Natural killer cell (primary cell): ENCODE results near the gene GSTM2. TPM values are rescaled to one million over a fixed set of nuclear protein-coding genes. Genes with fewer than 3 reads are reported as not detected.
"Not testable (repeated sequence)": the region's sequence is repeated elsewhere in the genome, so short reads cannot be mapped to it uniquely, and the experiment has no call there.

Source experiments
- ATAC-seq, 3 donors: fragments of 150-1000 bp in 2 of 3; fragments of 200-7000 bp in 1 of 3; cut with Tn5 transposase; 1 replicate in 1 of 3; 2 replicates in 2 of 3; pipeline ENCODE4 v1.10.0; 2021; ENCODE audit warnings: mild to moderate bottlenecking in 2 of 3, moderate library complexity in 2 of 3
- DNase-seq, 2 donors: peaks; one replicate each; pipeline versions ENCODE4 v3.0.0 to v3.0.0-alpha.2; 2013 to 2021; ENCODE audit warnings: mixed read lengths in 1 of 2
- H3K27ac ChIP-seq: one replicate; pipeline ENCODE4 v1.5.1; 2013; ENCODE audit warnings: mild to moderate bottlenecking, low read length
- H3K27me3 ChIP-seq: one replicate; pipeline ENCODE4 v1.6.1; 2013; ENCODE audit warnings: low read length; ENCODE audit not compliant: control insufficient read depth, insufficient read depth
- H3K36me3 ChIP-seq: one replicate; pipeline ENCODE4 v1.6.1; 2013; ENCODE audit warnings: low read length; ENCODE audit not compliant: control insufficient read depth, insufficient read depth
- H3K4me1 ChIP-seq: one replicate; pipeline ENCODE4 v1.6.1; 2013; ENCODE audit warnings: low read length; ENCODE audit not compliant: control insufficient read depth, insufficient read depth
- H3K4me3 ChIP-seq: one replicate; pipeline ENCODE4 v1.5.1; 2013; ENCODE audit warnings: low read length
- H3K9me3 ChIP-seq: one replicate; pipeline ENCODE4 v1.6.1; 2013; ENCODE audit warnings: low read length; ENCODE audit not compliant: control insufficient read depth, insufficient read depth
- H3K27ac Mint-ChIP-seq, 2 donors: one replicate each; pipeline ENCODE4 v1.8.0; 2022; ENCODE audit warnings: mild to moderate bottlenecking in 2 of 2, mixed read lengths in 2 of 2, moderate library complexity in 1 of 2
- H3K27me3 Mint-ChIP-seq, 2 donors: one replicate each; pipeline ENCODE4 v1.8.0; 2022; ENCODE audit warnings: low read depth in 2 of 2, mixed read lengths in 2 of 2
- H3K36me3 Mint-ChIP-seq: one replicate; pipeline ENCODE4 v1.8.0; 2022; ENCODE audit warnings: mixed read lengths
- H3K4me1 Mint-ChIP-seq, 2 donors: one replicate each; pipeline ENCODE4 v1.8.0; 2022; ENCODE audit warnings: mixed read lengths in 2 of 2
- H3K4me3 Mint-ChIP-seq: one replicate; pipeline ENCODE4 v1.8.0; 2022; ENCODE audit warnings: mild to moderate bottlenecking, moderate library complexity, mixed read lengths
- H3K9me3 Mint-ChIP-seq, 2 donors: one replicate each; pipeline ENCODE4 v1.8.0; 2022; ENCODE audit warnings: mixed read lengths in 2 of 2
- WGBS: methylation state at CpG from one replicate; pipeline ENCODE4 v1.1.7; 2013; ENCODE audit warnings: missing lambda C conversion rate; ENCODE audit not compliant: insufficient coverage; 5-methylcytosine and 5-hydroxymethylcytosine counted together
- intact Hi-C: fragments of 100-400 bp; cut with micrococcal nuclease; formaldehyde crosslinking; loops from one replicate; pipeline ENCODE4 v1.14.2; 2022
- total RNA-seq, 4 donors: library from RNA; stranded (reverse); fragments of 120-200 nt in 1 of 4; gene quantifications; one replicate each; pipeline versions ENCODE4 v1.2.3 to v1.2.4, GENCODE V29; 2013 to 2022
- TF ChIP-seq, protein P1 (sequence below): fragments of 200-600 bp; IDR thresholded peaks from one replicate; pipeline ENCODE4 v1.8.0; 2022; ENCODE audit warnings: antibody characterized with exemption

GSTM2 gene
- total RNA-seq, 3 donors from 2014 or later (not counting 1 experiment from before 2014, with no cell fraction given), result 142 to 315 (median 205) TPM

DNA sequence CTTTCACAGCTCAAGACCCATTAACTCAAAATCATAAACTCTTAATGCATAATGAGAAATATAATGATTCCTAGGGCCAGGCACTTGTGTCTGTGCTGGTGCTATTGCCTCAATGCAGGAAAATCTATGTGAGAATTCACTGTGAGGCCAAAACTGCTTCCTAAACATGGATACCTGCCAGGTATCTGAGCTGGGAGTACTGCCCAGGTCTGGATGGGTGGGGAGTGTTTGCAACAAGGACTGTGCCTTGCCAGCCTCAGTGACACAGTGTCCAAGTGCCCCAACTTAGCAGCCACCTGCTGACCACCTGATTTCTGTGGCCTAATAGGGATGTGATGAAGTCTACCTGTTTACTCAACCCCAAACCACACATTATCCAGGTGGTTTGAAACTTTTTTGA, 42.0 kb downstream of the GSTM2 start:
- H3K27ac Mint-ChIP-seq, intact Hi-C loops, H3K27me3 Mint-ChIP-seq, H3K36me3 ChIP-seq, H3K4me3 Mint-ChIP-seq, ATAC-seq, DNase-seq, H3K4me3 ChIP-seq, H3K27ac ChIP-seq, H3K4me1 Mint-ChIP-seq, H3K27me3 ChIP-seq, H3K4me1 ChIP-seq: not testable (repeated sequence)
- H3K9me3 ChIP-seq, result peaks cover 15% of the 10 kb centered on the region
- Mint-ChIP-seq H3K36me3 (peaks cover 15% of the 10 kb centered on the region), H3K9me3 (peaks cover 5 to 13% of the 10 kb centered on the region in 2 donors)

DNA sequence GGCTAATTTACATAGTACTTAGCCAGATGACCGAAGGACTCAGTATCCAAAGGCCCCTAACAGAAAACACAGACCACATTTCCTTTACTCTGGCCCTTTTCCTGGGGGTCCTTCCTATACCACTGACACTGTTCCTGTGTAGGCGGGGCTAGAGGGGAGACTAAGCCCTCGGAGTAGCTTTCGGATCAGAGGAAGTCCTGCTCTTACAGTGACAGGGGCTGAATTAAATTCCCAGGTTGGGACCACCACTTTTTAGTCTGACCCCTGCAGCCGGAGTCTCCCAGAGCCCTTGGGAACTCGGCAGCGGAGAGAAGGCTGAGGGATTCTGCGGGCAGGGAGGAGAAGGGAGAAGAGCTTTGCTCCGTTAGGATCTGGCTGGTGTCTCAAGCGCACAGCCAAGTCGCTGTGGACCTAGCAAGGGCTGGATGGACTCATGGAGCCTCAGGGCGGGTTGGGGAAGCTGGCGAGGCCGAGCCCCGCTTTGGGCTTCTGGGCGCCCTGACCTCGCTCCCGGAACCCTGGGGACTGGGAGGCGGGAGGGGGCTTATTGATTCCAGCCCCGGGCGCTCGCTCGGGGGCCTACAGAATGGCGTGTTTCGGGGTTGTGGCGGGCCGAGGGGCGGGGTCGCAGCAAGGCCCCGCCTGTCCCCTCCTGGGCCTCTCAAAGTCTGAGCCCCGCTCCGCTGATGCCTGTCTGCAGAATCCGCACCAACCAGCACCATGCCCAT, 43.9 kb downstream of the GSTM2 start, which contains the start of gene GSTM5:
GSTM5 (plus strand) TSS at position 659 of the 728 bp plus-strand sequence; CDS start at position 721, 62 bp downstream.
- intact Hi-C loops, H3K4me1 ChIP-seq, DNase-seq, H3K4me3 ChIP-seq, ATAC-seq, H3K27ac ChIP-seq, H3K36me3 ChIP-seq, H3K27me3 Mint-ChIP-seq, H3K4me3 Mint-ChIP-seq, H3K27me3 ChIP-seq, H3K27ac Mint-ChIP-seq, H3K4me1 Mint-ChIP-seq: not testable (repeated sequence)
- H3K36me3 Mint-ChIP-seq, result peaks cover 15% of the 10 kb centered on the region
- WGBS, result 64% methylated on average over 28 of the region's 33 CpGs
- H3K9me3 Mint-ChIP-seq, result peaks cover 5 to 13% of the 10 kb centered on the region in 2 donors
- H3K9me3 ChIP-seq, result peaks cover 15% of the 10 kb centered on the region

DNA sequence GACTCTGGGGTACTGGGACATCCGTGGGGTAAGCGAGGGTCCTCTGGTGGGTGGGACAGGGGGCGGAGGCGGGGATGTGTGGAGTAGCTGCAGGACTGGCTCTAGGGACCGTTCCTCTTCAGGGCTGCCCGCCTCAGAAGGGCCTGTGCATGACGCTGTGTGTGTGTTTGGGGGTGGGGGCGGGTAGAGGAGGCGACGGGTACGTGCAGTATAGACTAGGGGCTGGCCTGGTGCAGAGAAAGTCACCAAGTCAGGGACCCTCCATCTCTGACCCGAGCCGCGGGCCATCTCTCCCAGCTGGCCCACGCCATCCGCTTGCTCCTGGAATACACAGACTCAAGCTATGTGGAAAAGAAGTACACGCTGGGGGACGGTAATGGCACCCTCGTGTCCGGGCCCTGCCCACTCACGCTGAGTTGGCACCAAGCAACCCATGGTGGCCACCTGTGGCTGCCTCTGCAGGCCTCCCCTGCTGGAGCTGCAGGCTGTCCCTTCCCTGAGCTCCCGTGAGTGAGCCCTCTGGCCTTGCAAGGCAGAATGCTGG, 44.5 kb downstream of the GSTM2 start:
- TF ChIP-seq, protein P1, sequence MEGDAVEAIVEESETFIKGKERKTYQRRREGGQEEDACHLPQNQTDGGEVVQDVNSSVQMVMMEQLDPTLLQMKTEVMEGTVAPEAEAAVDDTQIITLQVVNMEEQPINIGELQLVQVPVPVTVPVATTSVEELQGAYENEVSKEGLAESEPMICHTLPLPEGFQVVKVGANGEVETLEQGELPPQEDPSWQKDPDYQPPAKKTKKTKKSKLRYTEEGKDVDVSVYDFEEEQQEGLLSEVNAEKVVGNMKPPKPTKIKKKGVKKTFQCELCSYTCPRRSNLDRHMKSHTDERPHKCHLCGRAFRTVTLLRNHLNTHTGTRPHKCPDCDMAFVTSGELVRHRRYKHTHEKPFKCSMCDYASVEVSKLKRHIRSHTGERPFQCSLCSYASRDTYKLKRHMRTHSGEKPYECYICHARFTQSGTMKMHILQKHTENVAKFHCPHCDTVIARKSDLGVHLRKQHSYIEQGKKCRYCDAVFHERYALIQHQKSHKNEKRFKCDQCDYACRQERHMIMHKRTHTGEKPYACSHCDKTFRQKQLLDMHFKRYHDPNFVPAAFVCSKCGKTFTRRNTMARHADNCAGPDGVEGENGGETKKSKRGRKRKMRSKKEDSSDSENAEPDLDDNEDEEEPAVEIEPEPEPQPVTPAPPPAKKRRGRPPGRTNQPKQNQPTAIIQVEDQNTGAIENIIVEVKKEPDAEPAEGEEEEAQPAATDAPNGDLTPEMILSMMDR, result no peak
- H3K36me3 ChIP-seq, result no peaks in the 10 kb centered on the region
- H3K9me3 ChIP-seq, result peaks cover 15% of the 10 kb centered on the region
- H3K27ac Mint-ChIP-seq, result no peak overlapping the region
- H3K9me3 Mint-ChIP-seq, result peaks cover 5 to 13% of the 10 kb centered on the region in 2 donors
- peaks cover 9% of the 10 kb centered on the region for H3K27me3 ChIP-seq
- peaks cover 15% of the 10 kb centered on the region for H3K36me3 Mint-ChIP-seq
- H3K4me1 Mint-ChIP-seq, result no peaks in the 10 kb centered on the region
- no peak overlapping the region for H3K4me3 Mint-ChIP-seq
- intact Hi-C loops, result no loop called here
- H3K4me3 ChIP-seq, result no peak overlapping the region
- no peak overlapping the region for H3K27ac ChIP-seq
- no peak for ATAC-seq
- WGBS, result 84% methylated on average over 22 of the region's 22 CpGs
- peaks cover 7% of the 10 kb centered on the region for H3K4me1 ChIP-seq
- no peak for DNase-seq
- H3K27me3 Mint-ChIP-seq, result peaks cover 9 to 10% of the 10 kb centered on the region in 2 donors

DNA sequence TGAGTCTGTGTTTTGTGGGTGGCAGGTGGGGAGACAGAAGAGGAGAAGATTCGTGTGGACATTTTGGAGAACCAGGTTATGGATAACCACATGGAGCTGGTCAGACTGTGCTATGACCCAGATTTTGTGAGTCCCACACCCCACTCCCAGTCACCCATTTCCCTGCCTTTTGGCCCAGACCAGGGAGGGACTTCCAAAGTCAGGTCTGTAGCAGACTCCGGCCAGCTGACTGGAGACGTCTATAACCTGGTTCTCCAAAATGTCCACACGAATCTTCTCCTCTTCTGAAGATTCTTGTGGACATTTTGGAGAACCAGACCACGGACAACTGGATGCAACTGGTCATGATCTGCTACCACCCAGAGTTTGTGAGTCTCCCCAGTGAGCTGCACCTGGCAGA, 45.8 kb downstream of the GSTM2 start:
- Histone ChIP-seq H3K4me3 (no peak overlapping the region), H3K27me3 (peaks cover 9% of the 10 kb centered on the region), H3K27ac (no peak overlapping the region), H3K4me1 (peaks cover 7% of the 10 kb centered on the region), H3K9me3 (peaks cover 8% of the 10 kb centered on the region), H3K36me3 (no peaks in the 10 kb centered on the region)
- Mint-ChIP-seq H3K9me3 (peaks cover 0 to 6% of the 10 kb centered on the region in 2 donors), H3K27ac (no peak overlapping the region), H3K27me3 (peaks cover 9 to 10% of the 10 kb centered on the region in 2 donors), H3K36me3 (peaks cover 8% of the 10 kb centered on the region), H3K4me1 (no peaks in the 10 kb centered on the region), H3K4me3 (no peak overlapping the region)
- ATAC-seq, result no peak
- WGBS, result 83% methylated on average over 5 of the region's 5 CpGs
- DNase-seq, result no peak
- TF ChIP-seq, protein P1, result no peak
- intact Hi-C loops, result no loop called here
